Ecto neural progenitor cell (in vitro differentiated cells): Measurements from ENCODE around the gene BBS1.
A peak's percentile ranks its signal among the peaks of the same experiment; 100 is the strongest.
"Not testable (repeated sequence)": the region's sequence is repeated elsewhere in the genome, so short reads cannot be mapped to it uniquely, and the experiment has no call there.

Experiments used
- DNase-seq: peaks from one replicate; pipeline ENCODE4 v3.0.0-alpha.2; 2018; ENCODE audit warnings: low spot score

The BBS1 gene

DNA sequence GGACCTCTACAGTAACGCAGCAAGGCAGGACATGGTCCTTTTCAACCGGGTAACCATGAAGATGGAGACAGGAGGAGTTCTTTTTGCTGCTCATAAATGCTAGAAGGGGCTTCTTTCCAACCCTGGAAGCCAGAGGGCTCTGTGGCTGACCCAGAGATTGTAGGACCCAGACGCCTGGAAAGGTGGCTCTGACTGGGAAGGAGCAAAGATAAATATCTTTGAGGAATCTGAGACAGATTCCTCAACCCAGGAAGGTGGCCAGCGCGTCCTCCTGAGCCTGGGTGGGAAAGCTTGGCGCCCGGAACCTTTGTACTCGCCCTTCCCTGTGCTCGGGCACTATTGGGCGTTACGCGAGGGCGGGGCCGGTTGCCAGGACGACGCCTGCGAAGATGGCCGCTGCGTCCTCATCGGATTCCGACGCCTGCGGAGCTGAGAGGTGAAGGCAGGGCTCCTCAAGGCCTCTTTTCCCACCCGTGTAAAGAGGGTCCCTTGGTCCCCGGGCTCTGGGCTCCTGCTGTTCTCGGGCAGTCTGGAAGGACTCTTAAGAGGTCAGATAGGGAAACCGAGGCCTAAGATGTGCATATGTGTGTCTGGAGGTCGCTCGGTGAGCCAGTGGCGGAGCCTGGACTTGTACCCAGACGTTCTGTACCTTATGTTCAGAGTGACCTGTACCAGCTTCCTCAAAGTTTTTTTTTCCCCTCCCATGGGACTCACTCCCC is at the start of gene BBS1:
TSS of gene BBS1 (plus strand) at position 365 of the 719 bp plus-strand sequence. CDS start at position 390, 25 bp downstream.
- peak; percentile 93 for DNase-seq

- no peak for DNase-seq
Measured at GRCh38 chr11:66462010-66462409, 48.4 kb upstream of the BBS1 start.

DNA sequence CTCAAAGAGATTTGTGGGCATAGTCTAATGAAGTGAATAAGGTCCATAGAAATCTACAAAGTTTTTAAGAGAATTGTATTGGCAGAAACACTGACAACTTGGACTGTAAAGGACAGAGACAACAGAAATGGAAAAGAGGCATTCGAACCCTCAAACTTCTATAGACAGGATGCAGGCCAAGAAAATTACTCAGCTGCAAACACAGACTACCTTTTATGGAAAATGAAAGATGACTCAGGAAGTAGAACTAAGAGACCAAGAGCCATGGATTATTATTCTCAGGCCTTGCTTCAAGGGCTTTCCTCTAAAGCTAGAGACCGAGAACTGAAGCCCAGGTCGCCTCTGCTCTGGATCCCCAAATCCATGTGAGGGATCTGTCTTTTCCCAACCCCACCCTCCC is 47.5 kb upstream of the BBS1 start:
- no peak for DNase-seq

GRCh38 chr11:66464116-66464515 is 46.3 kb upstream of the BBS1 start:
- not testable (repeated sequence) for DNase-seq

GRCh38 chr11:66464916-66465315 is 45.5 kb upstream of the BBS1 start:
- DNase-seq, result no peak

- no peak for DNase-seq
Measured at GRCh38 chr11:66465373-66466224, 44.8 kb upstream of the BBS1 start.

DNA sequence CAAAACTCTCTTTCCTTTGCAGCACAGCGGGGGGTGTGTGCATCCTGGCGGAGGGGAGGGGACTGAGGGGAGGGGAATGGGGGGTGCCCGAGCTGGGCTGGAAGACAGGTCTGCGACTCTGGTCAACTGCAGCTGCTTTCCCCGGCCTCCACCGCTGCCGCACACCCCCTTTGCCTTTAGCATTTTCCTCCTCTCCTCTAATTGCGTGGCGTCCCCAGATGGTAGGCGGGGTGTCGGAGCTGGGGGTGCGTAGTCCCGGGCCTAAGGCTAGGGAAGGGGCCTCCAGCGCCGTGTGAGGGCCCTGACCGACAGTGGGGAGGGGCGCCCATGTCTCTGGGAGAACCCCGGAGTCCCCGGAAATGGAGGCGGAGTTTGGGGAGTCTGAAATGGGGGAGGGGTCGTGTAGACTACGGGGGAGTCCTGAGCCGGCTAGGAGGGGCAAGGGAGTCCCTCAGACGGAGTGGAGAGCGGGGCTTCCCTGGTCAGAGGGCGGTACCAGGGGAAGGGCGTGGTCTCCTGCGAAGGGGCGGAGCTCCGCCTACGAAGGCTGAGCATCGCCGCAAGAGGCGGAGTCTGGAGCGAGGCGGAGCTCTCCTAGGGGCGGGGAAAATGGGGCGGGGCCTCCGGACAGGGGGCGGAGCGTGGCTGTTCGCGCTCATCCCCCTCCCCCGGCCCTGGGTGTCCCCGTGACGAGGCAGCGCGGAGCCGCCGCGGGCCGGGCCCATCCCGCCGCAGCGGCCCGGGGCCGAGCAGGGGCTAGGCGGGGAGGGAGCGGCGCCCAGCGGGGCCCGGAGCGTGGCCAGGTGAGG is 44.0 kb upstream of the BBS1 start, which contains the start of gene PELI3:
TSS of gene PELI3 (plus strand) at position 681 of the 809 bp plus-strand sequence. CDS start 1,224 bp downstream, outside the sequence.
- peak; percentile 97 for DNase-seq

GRCh38 chr11:66467034-66467659 is 43.3 kb upstream of the BBS1 start:
- no peak for DNase-seq

- peak; percentile 79 for DNase-seq
Measured at GRCh38 chr11:66467756-66468155, 42.7 kb upstream of the BBS1 start.

- no peak for DNase-seq
Measured at GRCh38 chr11:66468691-66469090, 41.7 kb upstream of the BBS1 start.

GRCh38 chr11:66469441-66469840 is 41.0 kb upstream of the BBS1 start:
- DNase-seq, result no peak

DNA sequence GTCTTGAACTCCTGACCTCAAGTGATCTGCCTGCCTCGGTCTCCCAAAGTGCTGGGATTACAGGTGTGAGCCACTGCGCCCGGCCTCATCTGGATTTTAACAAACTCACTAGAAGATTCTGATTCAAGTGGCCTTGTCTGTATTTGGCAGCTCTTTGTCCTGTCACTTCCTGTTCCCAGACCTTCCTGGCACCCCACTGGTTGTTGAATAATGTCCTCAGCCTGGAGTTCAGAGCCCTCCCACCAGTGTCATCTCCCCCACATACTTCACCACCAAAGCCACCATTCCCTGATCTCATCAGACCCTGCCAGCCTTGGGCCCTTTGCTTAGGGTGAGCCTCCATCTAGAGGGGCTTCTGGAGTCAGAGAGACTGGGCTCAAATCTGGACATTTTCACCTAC is 40.4 kb upstream of the BBS1 start:
- DNase-seq, result no peak

- DNase-seq, result no peak
Measured at GRCh38 chr11:66471142-66471541, 39.3 kb upstream of the BBS1 start.

GRCh38 chr11:66472054-66472453 is 38.4 kb upstream of the BBS1 start:
- DNase-seq, result no peak

DNA sequence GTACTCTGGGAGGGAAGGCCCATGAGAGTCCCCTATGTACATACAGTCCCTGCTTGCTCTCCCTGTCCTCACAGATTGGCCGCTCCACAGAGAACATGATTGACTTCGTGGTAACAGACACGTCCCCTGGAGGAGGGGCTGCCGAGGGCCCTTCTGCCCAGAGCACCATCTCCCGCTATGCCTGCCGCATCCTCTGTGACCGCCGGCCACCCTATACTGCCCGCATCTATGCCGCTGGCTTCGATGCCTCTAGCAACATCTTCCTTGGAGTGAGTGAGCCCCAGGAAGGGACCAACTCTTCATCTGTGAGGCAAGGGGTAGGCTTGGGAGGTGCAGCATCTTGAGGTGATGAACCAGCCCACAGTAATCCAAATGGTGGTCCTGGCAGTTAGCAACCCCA is 37.3 kb upstream of the BBS1 start:
- DNase-seq, result no peak

DNA sequence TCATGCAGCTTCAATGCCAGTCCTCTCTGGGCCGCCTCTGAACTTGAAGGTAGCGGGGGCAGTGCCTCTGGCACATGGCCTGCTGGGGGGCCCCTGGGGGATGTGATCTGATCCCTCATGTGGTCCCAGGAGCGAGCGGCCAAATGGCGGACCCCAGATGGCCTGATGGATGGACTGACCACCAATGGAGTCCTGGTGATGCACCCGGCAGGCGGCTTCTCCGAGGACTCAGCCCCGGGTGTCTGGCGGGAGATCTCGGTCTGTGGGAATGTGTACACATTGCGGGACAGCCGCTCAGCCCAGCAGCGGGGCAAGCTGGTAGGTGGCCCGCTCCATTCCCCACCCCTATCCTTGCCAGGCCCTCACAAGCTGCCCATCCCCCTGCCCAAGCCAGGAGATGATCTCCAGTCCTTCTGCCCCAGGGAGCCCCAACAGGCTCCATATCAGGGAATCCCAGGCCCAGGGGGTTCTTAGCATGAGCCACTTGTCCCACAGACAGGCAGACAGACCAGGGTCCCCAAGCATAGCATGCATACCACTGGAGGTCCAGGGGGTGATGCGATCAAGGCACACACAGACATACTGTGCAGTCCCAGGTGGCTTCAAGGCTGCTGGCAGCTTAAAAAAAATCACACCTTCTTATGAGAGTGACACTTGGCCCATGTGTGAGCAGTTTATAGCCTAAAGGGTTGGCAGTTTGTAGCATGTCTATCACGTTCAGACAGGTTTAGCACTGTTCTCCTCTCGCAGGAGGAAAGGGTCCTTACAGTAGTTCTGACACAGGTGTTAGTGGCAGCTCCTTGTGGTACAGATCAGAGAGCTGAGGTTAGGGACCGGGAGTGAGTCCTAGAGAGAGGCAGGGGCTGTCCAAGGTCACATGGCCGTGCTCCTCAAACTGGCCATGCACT is 36.6 kb upstream of the BBS1 start:
- DNase-seq, result no peak

DNA sequence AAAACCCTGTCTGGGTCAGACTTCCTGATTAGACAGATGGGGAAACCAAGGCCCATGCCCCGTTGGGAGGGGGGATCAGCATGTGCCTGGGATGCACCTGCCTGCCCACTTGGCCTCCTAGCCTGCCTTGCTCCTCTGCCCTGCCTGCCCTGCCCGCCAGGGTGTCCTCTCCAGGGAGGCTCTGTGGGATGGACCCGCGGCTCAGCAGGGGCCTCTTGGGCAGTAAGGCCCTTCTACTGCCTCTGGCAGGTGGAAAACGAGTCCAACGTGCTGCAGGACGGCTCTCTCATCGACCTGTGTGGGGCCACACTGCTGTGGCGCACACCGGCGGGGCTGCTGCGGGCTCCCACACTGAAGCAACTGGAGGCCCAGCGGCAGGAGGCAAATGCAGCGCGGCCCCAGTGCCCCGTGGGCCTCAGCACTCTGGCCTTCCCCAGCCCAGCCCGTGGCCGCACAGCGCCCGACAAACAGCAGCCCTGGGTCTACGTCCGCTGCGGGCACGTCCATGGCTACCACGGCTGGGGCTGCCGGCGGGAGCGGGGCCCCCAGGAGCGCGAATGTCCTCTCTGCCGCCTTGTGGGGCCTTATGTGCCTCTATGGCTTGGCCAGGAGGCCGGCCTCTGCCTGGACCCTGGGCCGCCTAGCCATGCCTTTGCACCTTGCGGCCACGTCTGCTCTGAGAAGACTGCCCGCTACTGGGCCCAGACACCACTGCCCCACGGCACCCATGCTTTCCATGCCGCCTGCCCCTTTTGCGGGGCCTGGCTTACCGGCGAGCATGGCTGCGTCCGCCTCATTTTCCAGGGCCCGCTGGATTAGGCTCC is 34.9 kb upstream of the BBS1 start:
- no peak for DNase-seq

DNA sequence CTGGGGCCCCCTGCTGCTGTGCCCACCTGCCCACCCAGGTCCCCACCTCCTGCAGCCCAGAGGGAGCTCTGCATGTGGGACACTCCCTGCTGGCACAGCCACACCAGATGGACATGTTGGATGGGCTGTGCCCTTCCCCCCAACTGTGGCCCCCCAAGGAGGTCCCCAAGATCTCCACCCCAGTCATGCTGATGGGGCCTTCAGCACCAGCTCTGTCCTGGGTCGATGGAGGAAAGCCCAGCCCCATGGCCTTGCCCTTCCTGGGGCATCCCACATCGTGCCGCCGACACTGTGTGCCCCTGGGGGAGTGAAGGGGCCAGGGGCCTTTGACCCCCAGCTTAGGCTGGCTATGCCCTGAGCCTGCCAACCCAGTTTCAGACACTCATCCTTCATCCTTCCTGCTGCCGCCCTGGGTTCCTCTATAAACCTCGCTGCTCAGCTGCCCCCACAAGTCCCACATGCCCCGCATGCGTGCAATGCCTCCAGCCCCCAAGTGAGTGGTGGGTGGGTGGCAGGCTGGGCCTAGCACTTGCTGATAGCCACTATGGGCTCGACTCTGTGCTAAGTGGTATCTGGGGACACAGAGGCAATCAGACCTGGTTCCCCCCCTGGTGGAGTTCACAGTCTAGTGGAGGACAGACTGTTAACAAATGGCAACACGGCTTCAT is 34.1 kb upstream of the BBS1 start:
- DNase-seq, result no peak

GRCh38 chr11:66476841-66477251 is 33.6 kb upstream of the BBS1 start:
- no peak for DNase-seq
